ENCODE measurements around the gene PANX2.

PANX2 gene

DNA sequence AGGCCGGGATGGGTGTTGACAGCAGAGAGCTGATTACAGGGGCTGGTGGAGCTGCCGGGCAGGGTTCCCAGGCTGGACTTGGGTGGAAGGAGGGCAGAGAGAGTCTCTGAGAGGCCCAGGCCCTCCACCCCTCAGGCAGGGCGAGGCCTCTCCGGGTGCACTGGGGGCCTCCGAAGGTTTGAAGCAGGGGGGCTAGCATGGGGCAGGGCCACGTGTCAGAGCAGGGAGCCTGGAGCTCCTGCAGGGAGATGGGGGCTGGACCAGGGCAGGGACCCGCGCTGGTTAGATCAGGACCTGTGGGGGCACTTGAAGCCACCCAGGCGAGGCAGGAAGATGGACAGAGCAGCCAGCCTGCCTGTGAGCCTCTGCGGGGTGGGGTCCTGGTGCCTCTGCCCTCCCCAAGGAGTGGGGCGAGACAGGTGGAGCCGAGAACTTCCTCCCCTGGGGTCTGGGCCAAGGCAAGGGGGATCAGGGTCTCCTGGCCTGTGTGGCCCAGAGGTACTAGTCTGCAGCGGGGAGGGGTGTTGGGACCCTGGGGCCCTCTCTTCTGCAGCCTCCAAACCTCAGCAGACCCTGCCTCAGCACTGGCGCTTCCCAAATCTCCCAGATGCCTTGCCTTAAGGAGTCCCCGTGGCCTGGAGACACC lies 911 bp downstream of the PANX2 start:
- DNase-seq, result no peak

DNA sequence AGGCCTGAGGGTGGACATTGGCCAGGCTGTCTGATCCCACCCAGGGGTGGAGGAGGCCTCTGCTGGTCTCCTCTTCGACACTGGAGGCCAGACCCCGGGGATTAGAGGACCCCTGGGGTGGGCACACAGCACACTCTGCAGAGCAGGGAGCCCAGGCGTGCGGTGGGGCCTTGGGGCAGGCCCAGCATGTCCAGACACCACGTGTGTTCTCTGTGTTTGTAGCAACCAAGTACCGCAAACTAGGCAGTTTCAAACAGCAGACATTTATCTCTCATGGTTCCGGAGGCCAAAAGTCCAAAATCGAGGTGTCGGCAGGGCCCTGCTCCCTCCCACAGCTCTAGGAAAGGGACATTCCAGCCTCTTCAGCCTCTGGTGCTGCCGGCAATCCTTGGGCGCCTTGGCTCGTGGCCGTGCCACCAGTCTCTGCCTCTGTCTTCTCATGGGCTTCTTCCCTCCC lies 1.5 kb downstream of the PANX2 start:
- DNase-seq, result no peak

DNA sequence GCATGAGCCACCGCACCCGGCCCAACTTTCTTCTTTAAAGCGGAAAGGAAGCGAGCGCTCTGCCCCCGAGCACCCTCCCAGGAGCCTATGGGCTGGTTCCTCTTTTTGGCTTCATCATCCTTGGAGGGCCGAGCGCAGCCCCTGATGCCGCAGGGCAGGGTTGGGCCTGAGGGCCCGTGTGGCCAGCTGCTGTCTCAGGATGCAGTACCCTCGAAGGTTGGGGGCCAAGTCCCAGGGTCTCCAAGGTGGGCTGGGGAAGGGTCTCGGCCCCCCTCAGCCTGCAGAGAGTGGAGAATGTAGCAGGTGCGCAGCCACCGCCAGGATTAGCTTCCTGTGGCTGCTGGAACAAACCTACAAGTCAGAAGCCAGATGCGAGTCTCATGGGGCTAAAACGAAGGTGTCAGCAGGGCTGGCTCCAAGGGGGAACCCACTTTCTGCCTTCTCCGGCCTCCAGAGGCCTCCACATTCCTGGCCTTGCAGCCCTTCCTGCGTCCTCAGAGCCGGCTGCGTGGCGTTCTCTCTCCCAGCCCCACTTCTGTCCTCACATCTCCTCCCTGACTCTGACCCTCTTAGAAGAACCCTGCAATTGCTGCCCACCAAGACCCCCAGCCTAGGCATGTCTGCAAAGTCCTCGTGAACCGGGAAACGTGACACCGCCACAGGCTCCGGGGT lies 2.9 kb downstream of the PANX2 start:
- no peak for DNase-seq

DNA sequence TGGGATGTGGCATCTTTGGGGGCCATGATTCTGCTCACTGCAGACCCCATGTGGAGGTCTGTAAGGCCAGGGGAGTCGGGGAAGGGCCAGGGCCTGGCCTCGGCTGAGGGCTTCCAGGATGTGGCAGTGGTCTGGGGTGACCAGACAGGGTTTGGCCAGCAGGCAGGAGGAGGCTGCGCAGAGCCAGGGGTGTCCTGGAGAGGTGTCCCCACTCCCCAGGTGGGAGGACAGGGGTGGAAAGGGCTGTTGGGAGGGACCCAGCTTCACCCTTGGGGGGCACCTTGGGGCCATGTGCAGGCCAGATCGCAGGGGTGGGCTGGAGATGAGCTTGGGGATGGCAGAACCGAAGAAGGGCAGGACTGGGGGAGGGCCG lies 3.4 kb downstream of the PANX2 start:
- DNase-seq, result no peak

DNA sequence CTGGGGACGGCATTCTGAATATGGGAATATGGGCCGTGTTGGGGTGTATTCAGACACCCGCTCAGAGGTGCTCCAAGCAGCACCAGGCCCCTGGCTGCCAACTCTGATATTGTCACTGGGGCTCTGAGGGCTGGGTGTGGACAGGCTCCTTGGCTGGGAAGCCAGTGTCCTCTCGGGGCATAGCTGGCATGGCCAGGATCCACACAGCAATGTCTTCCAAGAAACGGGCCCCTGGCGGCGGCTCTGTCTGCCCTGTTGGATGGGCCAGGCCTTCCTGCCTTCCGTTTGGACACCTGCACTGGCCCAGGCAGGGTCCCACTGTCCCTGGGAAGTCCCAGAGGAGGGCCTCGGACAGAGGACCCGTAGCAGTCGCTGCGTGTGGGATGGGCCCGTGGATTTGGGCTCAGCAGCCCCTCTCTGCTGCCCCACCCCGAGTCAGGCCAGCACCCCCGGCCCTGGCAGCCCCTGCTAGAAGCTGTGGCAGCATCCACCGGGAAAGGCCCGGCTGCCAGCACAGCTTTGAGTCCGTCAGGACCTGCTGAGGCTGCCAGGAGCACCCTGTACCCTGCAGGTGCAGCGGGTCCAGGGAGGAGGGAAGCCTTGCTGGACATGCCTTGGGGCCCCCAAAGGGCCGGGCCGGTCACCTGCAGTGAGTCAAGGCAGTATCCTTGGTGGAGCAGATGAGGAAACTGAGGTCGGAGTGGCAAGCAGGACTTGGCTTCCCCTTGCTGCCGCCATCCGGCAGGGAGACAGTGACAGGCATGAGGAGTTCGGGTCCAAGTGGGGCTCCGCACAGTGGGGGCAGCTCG lies 4.1 kb downstream of the PANX2 start:
- no peak for DNase-seq

DNA sequence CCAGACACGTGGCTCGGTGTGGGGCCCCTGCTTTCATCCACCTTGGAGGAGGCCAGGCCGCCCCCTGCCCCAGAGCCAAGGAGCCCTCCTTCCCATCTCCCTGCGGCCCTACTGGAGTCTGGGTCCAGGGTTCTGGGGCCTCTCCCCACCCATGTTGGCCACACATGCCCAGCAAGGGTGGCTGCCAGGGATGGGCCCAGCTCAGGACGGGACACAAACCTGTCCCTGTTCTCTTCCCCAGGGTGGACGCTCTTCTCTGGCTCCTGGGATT lies 4.6 kb downstream of the PANX2 start:
- no peak for DNase-seq

DNA sequence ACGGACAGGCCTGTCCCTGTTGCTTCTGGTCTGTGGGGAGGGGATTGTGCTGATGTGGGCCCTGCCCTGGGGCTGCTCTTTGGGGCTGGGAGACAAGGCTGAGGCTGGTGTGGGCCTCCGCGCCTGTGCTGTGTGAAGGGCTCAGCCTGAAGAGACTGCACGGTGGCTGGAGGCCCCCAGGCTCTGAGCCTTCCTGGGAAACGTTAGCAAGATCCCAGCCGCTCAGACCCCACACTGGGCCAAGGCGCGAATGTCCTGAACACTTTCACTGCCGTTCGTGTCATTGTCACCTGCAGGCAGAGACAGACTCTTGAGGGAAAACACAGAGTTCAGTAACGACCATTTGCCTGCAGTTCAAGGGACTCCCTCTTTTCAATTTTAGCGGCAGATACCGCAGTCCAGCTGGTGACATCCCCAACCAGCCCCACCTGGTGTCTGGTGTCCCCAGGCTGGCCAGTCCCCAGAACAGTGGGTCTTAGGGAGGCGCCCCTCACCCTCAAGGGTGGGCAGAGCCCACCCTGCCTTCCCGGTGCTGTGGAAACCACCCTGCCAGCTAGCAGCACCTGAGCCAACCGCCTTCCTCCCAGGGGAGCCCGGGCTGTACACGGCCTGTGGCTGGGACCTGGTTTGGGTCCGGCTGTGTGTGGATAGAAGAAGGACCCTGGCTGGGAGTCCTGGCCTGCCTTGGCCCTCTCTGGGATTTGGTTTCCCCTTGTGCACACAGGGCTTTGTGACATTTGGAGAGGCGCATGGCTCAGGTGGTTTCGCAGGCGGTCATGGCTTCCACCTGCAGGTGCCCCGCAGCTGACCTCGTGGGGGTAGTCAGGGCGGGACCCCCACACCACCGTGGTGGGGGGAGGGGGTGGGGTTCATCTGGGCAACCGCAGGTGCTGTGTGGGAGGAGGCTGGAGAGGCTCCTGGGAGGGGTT lies 5.7 kb downstream of the PANX2 start:
- DNase-seq, result no peak

DNA sequence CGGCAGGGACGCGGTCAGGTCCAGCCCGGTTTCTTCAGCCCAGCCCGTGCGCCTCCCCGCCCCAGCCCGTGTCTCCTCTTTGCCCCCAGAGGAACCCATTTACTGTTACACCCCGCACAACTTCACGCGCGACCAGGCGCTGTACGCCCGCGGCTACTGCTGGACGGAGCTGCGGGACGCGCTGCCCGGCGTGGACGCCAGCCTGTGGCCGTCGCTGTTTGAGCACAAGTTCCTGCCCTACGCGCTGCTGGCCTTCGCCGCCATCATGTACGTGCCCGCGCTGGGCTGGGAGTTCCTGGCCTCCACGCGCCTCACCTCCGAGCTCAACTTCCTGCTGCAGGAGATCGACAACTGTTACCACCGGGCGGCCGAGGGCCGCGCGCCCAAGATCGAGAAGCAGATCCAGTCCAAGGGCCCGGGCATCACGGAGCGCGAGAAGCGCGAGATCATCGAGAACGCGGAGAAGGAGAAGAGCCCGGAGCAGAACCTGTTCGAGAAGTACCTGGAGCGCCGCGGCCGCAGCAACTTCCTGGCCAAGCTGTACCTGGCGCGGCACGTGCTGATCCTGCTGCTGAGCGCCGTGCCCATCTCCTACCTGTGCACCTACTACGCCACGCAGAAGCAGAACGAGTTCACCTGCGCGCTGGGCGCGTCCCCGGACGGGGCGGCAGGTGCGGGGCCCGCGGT lies 6.5 kb downstream of the PANX2 start:
- DNase-seq, result no peak

DNA sequence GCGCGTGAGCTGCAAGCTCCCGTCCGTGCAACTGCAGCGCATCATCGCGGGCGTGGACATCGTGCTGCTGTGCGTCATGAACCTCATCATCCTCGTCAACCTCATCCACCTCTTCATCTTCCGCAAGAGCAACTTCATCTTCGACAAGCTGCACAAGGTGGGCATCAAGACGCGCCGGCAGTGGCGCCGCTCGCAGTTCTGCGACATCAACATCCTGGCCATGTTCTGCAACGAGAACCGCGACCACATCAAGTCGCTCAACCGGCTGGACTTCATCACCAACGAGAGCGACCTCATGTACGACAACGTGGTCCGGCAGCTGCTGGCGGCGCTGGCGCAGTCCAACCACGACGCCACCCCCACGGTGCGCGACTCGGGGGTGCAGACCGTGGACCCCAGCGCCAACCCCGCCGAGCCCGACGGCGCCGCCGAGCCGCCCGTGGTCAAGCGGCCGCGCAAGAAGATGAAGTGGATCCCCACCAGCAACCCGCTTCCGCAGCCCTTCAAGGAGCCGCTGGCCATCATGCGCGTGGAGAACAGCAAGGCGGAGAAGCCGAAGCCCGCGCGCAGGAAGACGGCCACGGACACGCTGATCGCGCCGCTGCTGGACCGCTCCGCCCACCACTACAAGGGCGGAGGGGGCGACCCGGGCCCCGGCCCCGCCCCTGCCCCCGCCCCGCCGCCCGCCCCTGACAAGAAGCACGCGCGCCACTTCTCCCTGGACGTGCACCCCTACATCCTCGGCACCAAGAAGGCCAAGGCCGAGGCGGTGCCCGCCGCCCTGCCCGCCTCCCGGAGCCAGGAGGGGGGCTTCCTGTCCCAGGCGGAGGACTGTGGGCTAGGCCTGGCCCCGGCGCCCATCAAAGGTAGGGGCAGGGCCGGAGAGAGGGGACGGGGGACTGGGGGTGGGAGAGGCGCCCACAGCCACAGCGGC lies 7.3 kb downstream of the PANX2 start:
- no peak for DNase-seq

DNA sequence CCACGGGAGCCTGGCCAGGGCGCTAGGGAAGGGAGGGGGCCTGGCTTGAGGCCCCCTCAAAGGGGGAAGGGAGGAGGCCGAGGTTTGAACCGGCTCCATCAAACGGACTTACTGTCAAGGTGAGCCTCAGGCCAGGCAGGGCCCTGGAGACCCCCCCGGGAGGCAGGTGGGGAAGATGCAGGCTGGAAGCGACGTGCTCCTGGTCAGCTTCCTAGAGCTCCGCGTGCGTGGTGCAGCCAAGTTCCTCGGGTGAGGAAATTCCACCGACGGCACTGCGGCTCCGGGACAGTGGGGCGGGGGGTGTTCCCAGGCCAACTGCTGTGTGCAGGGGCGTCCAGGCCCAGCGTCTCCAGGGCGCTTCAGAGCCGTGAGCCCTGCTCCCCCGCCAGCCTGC lies 7.9 kb downstream of the PANX2 start:
- no peak for DNase-seq

DNA sequence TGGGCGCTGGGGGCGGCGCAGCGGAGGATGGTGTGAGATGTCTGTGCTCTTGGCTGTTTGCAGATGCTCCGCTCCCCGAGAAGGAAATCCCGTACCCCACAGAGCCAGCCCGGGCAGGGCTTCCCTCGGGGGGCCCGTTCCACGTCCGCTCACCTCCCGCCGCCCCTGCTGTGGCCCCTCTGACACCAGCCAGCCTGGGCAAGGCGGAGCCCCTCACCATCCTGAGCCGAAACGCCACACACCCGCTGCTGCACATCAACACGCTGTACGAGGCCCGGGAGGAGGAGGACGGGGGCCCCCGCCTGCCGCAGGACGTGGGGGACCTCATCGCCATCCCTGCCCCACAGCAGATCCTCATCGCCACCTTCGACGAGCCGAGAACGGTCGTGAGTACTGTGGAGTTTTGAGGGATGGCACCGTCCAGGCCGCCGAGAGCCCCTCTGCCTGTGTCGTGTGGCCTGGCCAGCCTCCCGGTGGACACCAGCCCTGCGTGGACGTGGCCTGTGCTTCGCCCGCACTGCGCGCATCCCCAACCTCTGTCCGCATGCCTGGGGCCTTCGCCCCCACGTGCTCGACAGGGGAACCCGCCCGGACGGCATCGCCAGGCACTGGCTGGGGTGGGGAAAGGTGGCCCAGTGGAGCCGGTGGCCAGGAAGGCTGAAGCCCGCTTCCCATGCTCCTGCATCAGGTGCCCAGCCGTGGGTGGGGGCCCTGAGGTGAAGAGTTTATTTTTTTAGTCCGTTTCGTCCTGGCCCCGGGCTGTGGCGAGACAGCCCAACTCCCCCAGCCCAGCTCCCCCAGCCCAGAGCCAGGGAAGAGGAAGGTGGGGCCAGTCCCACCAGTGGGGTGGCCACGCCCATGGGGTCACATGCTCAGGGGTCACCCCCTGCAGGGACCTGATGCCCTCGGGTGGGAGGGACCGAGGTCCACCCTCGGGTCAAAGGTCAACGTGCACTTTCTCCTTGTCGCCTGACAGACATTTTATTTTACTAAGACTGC lies 8.6 kb downstream of the PANX2 start:
- DNase-seq, result no peak

DNA sequence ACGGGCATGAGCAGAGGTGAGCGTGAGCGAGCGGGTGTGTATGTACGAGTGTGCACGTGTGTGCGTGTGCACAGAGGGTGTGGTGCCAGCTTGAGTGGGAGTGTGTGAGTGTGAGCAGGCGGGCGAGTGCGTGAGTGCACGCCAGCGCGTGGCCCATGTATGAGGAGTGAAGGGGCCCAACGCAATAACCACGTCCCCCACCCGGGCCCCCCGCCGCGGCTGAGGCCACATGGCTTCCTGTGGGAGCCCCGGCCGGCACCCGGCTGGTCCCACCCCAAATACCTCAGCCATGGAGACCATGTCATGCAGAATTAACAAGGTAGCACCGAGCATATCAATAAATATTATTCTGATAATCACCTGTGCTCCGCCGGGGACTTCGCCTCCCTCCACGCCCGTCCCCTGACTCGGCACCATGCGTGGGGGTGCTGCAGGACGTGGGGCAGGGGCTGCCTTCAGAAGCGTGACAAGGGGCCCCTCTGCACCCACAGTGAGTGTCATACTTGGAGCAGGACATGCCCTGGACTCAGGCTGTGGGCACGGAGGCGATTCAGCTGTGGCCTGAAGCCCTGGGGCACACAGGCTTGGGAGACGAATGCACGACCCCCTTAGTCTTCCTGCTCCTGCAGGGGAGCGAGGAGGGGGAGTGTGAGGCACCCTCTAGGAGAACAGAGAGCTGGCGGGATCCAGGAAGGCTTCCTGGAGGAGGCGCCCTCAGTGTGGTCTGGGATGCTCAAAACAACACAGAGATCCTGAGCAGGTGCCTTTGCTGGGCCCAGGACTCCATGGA lies 9.6 kb downstream of the PANX2 start:
- DNase-seq, result no peak

DNA sequence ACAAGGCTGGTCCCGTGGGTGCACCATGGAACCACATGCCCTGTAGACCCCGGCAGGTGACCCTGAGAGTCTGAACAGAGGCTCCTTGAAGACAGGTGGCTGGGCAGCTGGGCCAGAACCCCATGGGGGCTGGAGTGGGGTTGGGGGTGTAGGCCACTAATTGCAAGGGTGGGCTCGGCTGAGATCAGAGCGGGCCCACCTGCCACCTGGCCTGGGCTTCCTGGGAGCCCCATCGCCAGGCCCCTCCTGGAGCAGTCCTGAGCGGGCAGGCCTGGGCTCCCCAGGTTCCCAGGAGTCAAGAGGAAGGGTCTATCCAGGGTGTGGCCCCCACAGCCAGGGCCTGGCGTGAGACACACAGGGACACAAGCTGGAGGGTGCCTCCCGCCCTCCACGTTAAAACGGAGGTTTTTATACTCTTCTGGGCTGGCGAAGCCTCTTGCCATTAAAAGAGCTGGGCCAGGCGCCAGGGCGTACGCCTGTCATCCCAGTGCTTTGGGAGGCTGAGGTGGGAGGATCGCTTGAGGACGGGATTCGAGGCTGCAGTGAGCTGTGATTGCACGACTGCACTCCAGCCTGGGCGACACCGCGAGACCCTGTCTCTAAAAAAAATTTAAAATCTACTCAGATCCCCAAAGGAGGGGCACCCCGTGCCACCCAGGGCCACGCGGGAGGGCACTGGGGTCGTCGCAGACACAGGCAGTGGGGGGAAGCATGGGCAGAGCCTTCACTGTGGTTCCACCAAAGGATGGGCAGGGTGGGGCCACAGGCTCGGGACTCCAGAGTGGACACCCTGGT lies 10.4 kb downstream of the PANX2 start:
- DNase-seq, result no peak

DNA sequence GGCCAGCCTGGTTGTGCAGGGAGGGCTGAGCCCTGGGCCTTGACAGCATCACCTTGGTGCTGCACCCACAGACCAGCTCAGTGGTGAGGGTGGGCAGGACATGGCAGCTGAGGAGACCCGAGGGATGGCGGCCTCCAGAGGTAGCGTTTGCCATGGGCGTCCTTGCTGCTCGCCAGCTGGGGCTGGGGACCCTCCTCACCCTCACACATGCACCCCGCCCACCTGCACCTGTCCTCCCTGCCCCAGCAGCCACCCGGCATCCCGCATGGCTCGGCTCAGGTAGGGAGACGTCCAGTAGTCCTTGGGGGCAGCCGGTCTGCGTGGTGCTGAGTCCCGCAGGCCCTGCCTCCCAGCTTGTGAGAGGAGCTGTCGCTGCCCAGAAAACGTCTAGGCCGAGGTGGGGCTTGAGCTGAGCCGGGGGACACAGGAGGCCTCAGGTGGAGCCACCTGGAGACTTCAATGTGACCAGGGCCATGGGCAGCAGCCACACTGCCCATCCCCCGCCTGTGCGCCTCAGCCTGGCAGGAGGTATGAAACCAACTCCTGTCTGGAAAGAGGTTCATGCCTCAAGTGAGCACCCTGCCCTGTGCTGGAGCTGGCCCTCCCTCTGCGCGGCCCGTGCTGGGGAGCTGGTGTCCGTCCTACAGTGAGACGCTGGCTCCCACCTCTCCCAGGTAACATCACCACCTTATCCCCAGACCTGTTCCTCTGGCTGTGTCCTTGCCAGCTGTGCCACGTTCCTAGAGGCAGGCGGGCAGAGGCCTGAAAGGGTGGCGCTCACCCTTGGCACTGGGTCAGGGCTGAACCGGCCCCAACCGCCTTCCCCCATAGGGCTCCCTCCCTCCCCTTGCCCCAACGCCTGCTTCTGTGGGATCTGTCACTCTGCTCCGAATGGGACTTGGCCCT lies 11.9 kb downstream of the PANX2 start:
- DNase-seq, result no peak

DNA sequence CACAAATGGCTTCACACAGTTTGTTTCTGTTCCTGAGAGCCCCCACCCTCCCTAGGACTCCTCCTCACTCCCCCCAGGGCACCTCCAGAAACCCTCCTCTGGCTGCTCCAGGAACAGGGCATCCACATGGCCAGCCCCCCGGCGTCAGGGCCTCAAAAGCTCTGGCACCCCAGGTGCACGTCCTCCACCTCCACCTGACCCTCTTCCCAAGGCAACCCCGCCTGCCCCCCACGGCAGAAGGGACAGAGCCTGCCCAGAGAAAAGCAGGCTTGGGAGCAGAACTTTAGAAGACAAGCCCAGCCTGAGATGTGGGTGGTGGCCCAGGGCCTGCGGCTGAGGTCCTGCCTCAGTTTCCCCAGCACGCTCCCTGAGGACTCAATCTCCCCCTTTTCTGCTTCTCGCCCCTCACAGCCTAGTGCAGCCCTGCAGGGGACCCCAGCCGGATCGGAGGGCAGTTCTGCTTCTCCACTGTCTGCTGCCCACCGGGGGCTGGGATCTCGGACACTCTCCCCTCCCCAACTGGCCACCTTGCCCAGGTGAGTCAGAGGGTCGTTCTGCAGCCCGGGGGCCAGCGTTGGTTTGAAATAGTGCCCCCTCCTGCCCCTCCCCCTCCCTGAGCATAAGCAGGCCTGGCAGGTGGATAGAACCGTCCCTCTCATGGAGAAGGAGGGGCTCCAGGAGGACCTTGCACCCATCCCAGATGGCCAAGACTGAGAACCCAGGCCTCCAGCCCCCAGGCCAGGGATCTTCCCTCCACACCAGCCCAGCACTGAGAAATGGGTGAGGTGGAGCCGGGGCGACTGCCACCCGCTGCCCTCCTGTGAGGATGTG lies 12.8 kb downstream of the PANX2 start:
- DNase-seq, result no peak
